ENCODE measurements around the gene S100P. TPM values are rescaled to one million over a fixed set of nuclear protein-coding genes. Genes with fewer than 3 reads are reported as not detected.

The S100P gene
- total RNA-seq, 1 experiment from 2014 or later: 0.45 TPM

DNA sequence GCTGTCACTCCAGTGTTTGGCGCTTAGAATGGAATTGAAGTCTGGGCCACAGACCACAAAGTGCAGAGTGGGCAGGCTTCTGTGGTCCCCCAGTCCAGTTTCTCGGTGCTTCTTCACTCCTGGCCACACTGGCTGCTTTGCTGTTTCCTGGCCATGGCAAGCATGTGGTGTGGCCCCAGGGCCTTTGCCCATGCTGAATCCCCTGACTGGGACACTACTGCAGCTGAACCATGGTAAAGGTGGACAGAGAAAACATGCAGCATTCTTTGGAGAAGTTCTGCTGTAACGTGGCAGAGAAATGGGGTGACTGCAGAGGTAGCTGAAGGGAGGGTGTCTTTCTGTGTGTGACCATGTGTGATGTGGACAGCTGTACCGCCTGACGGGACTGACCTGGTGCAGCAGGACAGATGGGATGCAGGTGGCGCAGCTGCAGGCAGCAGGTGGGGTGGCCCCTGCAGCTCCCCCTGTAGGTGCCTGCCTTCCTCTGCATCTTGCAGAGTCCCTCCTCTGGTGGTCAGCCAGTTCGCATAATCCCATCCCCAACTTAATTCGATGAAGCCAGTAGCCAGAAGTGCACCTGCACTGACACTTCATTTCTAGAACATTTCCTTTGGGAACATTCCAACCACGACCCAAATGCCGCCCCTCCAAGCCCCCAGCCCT is 13.2 kb upstream of the S100P start:
- peaks cover 12% of the 10 kb centered on the region for H3K4me1 ChIP-seq (ENCODE audit: insufficient read depth, low read length, poor library complexity, severe bottlenecking)
- no peaks in the 10 kb centered on the region for H3K9me3 ChIP-seq (ENCODE audit: low read depth, low read length, poor library complexity, severe bottlenecking)
- intact Hi-C loops (cut with micrococcal nuclease; ENCODE audit: unreplicated experiment): no loop called here
- no peak overlapping the region for H3K27ac ChIP-seq (ENCODE audit: low read depth, low read length, poor library complexity, severe bottlenecking)
- no peak overlapping the region for H3K4me3 ChIP-seq (ENCODE audit: low read depth, low read length, poor library complexity, severe bottlenecking)
- TF ChIP-seq EZH2 (IDR thresholded peaks at IDR 0.05; ENCODE audit: borderline replicate concordance, low read depth, low read length, poor library complexity, severe bottlenecking): no peak
- TF ChIP-seq, protein P1, sequence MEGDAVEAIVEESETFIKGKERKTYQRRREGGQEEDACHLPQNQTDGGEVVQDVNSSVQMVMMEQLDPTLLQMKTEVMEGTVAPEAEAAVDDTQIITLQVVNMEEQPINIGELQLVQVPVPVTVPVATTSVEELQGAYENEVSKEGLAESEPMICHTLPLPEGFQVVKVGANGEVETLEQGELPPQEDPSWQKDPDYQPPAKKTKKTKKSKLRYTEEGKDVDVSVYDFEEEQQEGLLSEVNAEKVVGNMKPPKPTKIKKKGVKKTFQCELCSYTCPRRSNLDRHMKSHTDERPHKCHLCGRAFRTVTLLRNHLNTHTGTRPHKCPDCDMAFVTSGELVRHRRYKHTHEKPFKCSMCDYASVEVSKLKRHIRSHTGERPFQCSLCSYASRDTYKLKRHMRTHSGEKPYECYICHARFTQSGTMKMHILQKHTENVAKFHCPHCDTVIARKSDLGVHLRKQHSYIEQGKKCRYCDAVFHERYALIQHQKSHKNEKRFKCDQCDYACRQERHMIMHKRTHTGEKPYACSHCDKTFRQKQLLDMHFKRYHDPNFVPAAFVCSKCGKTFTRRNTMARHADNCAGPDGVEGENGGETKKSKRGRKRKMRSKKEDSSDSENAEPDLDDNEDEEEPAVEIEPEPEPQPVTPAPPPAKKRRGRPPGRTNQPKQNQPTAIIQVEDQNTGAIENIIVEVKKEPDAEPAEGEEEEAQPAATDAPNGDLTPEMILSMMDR (conservative IDR thresholded peaks at IDR 0.05; ENCODE audit: low read depth, low read length): no peak; the same call in none of the 2 replicates
- H3K27me3 ChIP-seq (replicated peaks; ENCODE audit: insufficient read depth, low read depth, low read length, poor library complexity): no peaks in the 10 kb centered on the region
- ChIA-PET CTCF (no interaction called here), POLR2A (ENCODE audit: low non-redundant PET) (no interaction called here)
- no peak for DNase-seq (ENCODE audit: low spot score)
- BruUV-seq (replicated peaks): no TSS peak
- peaks cover 11% of the 10 kb centered on the region for H3K36me3 ChIP-seq (ENCODE audit: insufficient read depth, low read length, poor library complexity, severe bottlenecking)

DNA sequence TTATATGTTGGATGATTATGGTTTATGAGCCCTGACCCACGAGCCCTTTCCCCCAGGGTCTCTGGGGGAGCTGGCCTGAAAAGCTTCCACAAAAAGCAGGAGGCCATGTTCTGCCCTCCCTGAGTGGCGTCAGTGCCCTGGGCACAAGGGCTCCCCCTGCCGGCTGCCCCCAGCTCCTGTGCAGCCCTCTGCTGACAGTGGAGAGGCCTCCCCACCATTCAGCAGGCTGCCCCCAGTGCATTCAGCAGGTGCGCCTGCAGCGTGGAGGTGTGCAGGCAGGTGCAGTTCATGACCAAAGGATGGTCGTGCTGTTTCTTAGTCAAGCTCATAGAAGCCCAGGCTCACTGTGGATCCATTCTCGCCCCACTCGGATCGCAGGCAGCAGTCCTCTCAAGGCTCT is 12.5 kb upstream of the S100P start:
- H3K4me3 ChIP-seq (ENCODE audit: low read depth, low read length, poor library complexity, severe bottlenecking): no peak overlapping the region
- no peaks in the 10 kb centered on the region for H3K27me3 ChIP-seq (replicated peaks; ENCODE audit: insufficient read depth, low read depth, low read length, poor library complexity)
- no peaks in the 10 kb centered on the region for H3K9me3 ChIP-seq (ENCODE audit: low read depth, low read length, poor library complexity, severe bottlenecking)
- intact Hi-C loops (cut with micrococcal nuclease; ENCODE audit: unreplicated experiment): no loop called here
- ChIA-PET CTCF (interaction anchor here (0.6 kb wide), 1 partner anchor 57 kb away, joined by 7 read pairs; no protein-coding TSS in a partner anchor), POLR2A (ENCODE audit: low non-redundant PET) (no interaction called here)
- TF ChIP-seq EZH2 (IDR thresholded peaks at IDR 0.05; ENCODE audit: borderline replicate concordance, low read depth, low read length, poor library complexity, severe bottlenecking): no peak
- TF ChIP-seq, protein P1 (conservative IDR thresholded peaks at IDR 0.05; ENCODE audit: low read depth, low read length): no peak
- H3K4me1 ChIP-seq (ENCODE audit: insufficient read depth, low read length, poor library complexity, severe bottlenecking): peaks cover 5% of the 10 kb centered on the region
- H3K27ac ChIP-seq (ENCODE audit: low read depth, low read length, poor library complexity, severe bottlenecking): no peak overlapping the region
- BruUV-seq (replicated peaks): no TSS peak
- H3K36me3 ChIP-seq (ENCODE audit: insufficient read depth, low read length, poor library complexity, severe bottlenecking): peaks cover 4% of the 10 kb centered on the region
- no peak for DNase-seq (ENCODE audit: low spot score)

DNA sequence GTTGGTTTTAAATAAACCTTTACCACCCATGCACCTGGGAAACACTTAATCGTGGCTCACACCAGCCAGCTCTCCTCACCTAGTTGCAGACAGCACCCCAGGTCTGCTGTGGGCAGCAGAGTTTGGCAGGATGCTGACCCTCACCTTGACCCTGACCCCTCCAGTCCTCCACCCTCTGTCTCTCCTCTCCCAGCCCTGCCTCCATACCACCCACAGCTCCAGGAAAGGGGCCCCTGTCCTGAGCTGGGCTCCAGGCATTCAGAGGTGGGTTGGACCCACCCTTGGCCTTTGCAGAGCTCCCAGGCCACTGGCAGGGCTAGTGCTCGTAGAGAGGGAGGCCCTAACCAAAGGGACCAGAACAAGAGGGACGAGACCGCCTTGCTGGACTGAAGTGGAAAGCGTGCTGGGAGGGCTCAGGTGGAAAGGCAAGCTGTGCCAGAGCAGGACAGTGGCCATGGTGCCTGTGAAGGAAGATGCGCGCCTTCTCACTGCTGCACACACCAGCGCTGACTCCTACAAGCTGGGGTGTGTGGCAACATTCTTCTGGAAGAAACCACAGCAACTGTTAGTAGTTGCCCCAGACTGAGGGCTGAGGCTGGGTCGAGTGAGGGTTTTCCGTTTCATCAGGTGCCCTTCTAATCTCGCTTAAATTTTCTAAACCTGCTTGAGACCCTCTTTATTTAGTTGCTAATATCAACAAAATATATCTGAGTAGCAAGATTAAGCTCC is 10.7 kb upstream of the S100P start:
- ChIA-PET POLR2A (ENCODE audit: low non-redundant PET) (no interaction called here), CTCF (no interaction called here)
- Histone ChIP-seq H3K36me3 (ENCODE audit: insufficient read depth, low read length, poor library complexity, severe bottlenecking) (no peaks in the 10 kb centered on the region), H3K4me1 (ENCODE audit: insufficient read depth, low read length, poor library complexity, severe bottlenecking) (no peaks in the 10 kb centered on the region), H3K4me3 (ENCODE audit: low read depth, low read length, poor library complexity, severe bottlenecking) (no peak overlapping the region), H3K27me3 (replicated peaks; ENCODE audit: insufficient read depth, low read depth, low read length, poor library complexity) (no peaks in the 10 kb centered on the region), H3K9me3 (ENCODE audit: low read depth, low read length, poor library complexity, severe bottlenecking) (no peaks in the 10 kb centered on the region), H3K27ac (ENCODE audit: low read depth, low read length, poor library complexity, severe bottlenecking) (no peak overlapping the region)
- no peak for DNase-seq (ENCODE audit: low spot score)
- no peak for TF ChIP-seq EZH2 (IDR thresholded peaks at IDR 0.05; ENCODE audit: borderline replicate concordance, low read depth, low read length, poor library complexity, severe bottlenecking)
- TF ChIP-seq, protein P1 (conservative IDR thresholded peaks at IDR 0.05; ENCODE audit: low read depth, low read length): no peak
- intact Hi-C loops (cut with micrococcal nuclease; ENCODE audit: unreplicated experiment): no loop called here
- BruUV-seq (replicated peaks): no TSS peak

Data from A673 (cell line).